Stimulated activated CD4-positive, alpha-beta T cell treated with anti-CD3 and anti-CD28 coated beads, Interleukin-12 subunit alpha, Interleukin-12 subunit beta, amount 100 ng/mL, for 24 hours (primary cell): ENCODE measurements around the gene WRNIP1.
"Not testable (repeated sequence)": the region's sequence is repeated elsewhere in the genome, so short reads cannot be mapped to it uniquely, and the experiment has no call there.

ENCODE experiments used
- DNase-seq, 2 experiments: peaks; one replicate each; pipeline ENCODE4 v3.0.0-alpha.2; 2020; ENCODE audit warnings: low read depth in 2 of 2

WRNIP1 gene

DNA sequence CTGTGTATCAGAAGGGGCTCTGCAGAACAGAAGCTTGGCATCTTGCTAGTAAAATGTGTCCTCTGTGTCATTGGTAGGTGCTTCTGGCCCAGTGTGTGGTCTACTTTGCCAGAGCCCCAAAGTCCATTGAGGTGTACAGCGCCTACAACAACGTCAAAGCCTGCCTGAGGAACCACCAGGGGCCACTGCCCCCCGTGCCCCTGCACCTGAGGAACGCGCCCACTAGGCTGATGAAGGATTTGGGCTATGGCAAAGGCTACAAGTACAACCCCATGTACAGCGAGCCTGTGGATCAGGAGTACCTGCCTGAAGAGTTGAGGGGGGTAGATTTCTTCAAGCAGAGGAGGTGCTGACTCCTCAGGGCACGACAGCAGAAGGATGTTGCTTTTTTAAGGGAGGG lies 19.7 kb downstream of the WRNIP1 start:
- DNase-seq, result no peak

DNA sequence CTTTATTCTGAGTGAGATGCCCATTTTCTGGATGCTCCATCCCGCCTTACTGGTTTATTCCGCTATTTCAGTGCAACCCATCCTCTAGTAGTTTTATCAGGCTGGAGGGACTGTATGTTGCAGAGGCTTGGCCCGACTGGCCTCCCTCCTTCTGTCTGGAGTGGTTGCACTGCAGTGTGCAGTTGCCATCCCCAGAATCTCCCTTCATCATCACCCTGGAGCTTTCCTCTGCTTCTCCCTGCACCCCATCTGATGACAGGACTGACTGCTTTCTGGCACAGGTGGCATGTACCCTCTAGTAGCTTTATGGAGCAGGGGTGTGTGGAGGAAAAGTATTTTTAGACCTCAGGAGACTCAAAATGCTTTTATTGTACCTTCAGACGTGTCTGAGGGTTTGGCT lies 21.1 kb downstream of the WRNIP1 start:
- DNase-seq, result no peak

DNA sequence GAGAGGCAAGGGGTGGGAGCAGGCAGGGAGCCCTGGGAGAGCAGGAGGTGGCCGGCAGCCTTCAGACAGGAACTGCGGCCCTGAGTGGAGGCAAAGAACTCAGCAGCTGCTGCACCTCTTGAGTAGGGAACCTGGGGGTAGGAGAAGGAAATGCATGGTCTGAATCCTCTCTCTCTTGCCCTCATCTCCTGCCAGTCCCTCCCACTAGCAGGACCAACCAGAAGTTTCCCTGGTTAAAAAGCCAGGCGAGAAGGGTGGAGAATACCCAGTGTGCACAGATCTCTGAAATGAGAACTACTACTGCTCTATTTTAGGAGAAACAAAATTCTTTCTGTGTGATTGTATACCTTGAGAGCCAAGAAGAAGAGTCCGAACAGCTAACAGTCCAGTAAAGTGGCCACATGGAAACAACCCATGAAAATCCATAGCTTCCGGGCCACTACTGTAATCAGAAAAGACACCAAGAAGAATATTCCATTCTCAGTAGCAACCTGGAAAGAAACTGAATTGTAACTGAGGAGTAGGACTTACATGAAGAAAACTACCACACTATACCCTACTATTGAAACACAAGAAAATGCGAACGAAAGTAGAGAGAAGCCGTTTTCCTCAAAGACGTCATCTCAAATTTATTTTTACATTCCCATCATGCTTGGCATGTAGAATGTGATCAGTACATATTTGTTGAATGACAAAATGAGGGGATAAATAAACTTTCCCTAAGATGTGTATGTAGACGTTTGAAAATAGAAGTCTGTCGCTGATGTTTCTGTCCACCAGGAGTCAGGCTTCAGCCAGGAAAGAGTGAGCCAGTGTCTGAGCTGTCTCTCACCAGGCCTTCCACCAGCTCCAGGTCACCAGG lies 25.6 kb downstream of the WRNIP1 start:
- DNase-seq, result peak; percentile 31 to 41

GRCh38 chr6:2791450-2791974 lies 26.3 kb downstream of the WRNIP1 start:
- DNase-seq, result no peak

DNA sequence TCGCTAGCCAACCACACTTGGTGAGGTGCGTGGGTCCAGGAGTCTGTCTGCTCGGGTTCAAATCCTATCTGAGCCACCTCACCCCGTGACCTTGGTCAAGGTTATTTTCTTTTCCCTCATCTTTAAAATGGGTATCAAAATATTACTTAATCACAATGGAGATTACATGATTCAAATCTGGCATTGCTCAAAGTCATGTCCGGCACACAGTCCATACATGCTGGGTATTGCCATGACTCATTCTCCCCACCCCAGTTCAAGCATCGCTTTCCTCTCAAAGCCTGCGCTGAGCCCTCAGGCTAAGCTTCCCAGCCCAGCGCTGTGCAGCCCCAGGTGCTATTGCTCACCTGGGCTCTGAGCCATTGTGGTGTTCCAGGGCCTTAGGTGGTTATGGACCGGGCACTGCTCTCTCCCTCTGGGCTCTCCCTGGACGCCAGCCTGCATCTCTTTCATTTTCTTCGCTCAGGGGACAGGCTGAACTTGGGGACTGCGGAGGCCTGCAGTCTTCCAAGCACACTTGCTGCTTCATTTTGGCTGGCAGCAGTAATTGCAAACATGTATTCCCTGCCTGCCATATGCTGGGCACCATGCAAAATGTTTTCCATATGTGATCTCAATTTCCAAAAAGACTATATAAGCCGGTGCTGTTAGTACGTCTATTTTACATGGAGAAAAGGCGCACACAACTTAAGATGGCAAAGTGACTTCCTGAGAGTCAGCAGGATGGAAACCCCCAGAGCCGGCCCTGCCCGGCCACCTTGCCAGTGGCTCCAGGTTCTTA lies 27.3 kb downstream of the WRNIP1 start:
- DNase-seq, result no peak

GRCh38 chr6:2793534-2794151 lies 28.4 kb downstream of the WRNIP1 start:
- no peak for DNase-seq

GRCh38 chr6:2794171-2794730 lies 29.1 kb downstream of the WRNIP1 start:
- no peak for DNase-seq

DNA sequence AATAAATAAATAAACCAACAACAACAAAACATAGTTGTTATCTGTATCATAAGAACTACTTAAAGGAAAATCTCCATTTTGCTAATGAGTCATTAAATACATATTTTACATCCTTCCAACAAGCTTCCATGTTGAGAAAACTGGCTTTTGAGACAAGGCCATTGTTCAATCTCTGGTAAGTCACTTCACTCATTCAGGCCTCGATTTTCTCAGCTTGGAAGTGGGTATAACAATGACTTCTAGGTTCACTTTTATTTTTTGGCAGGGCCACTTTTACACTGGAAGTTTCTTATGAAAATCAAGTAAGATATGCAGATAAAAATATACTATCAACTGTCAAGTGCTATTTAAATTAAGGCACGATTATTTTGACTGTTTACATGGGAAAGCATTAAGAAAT lies 30.0 kb downstream of the WRNIP1 start:
- DNase-seq, result no peak

- no peak for DNase-seq
Observed at GRCh38 chr6:2795956-2796355, 30.8 kb downstream of the WRNIP1 start.

DNA sequence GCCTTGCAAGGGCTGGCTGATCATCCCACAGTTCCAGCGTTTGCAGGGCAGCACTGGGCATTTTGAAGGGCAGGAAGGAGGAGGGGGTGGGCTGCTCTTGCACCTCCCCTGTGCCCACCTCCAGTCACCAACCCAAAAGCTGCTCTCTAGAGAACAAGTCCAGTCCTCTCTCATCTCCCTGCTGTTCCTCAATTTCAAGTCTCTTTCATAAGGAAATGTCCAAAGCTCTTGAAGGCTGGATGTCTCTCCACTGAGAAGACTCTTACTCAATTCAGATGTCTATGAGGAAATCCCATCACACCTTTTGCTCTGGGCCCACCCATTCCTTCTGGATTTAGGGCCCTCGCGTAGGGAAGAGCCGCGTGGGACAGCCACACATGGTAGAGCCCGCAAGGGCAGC lies 31.7 kb downstream of the WRNIP1 start:
- no peak for DNase-seq

DNA sequence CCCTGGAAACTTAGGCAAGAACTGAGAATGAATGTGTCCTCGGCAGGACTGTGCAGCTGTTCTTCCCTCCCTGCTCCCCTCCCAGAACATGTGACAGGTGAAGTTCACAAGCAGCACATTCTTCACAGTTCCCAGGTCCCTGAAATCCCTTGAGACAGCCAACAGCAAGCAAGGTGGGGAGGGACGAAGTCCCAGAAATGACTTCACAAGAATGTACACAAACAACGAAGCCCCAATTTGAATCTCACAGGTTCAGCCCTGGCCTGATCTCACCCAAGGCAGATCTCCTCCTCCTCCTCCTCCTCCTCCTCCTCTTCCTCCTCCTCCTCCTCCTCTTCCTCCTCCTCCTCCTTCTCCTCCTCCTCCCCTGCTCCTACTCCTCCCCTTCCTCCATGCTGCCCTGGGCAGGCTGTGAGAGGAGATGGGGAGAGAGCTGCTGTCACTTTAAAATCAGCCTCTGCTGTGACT lies 32.4 kb downstream of the WRNIP1 start:
- no peak for DNase-seq

- DNase-seq, result no peak
Observed at GRCh38 chr6:2798586-2799134, 33.5 kb downstream of the WRNIP1 start.

- no peak for DNase-seq
Observed at GRCh38 chr6:2799936-2800527, 34.8 kb downstream of the WRNIP1 start.

DNA sequence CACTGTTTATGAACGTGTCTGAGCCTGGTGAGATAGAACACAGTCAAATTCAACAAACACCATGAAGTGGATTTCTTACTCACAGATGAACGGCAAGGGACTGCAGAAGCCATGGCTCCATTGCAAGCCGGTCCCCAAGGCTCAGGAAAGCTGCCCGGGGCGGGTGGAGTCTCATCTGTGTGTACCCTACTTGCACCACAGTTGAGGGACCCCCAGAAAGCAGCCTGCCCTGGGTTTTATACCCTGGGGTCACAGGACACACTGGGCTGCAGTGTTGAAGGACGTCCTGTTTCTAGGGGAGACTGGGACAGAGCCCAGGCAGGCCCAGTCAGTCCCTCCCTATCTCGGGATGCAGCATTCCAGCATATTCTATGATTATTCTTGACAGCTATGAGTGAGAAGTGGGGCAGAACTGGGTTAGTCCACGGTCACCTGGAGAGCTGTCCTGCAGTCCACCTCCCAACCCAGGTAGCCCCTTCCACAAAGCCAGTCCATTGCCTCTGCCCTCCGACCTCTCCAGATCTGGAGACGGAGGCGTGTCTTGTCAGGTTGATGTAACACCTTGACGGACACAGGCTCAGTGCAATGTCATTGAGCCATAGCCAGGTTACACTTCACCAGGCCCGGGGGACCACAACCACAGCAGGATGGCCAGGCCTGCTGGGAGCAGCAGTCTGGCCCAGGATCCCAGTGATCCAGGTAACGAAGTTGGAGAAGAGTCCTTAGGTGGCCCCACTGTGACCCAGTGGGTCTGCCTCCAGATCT lies 35.5 kb downstream of the WRNIP1 start:
- no peak for DNase-seq

GRCh38 chr6:2801687-2802086 lies 36.5 kb downstream of the WRNIP1 start:
- not testable (repeated sequence) for DNase-seq

- DNase-seq, result no peak
Observed at GRCh38 chr6:2802521-2803060, 37.4 kb downstream of the WRNIP1 start.

DNA sequence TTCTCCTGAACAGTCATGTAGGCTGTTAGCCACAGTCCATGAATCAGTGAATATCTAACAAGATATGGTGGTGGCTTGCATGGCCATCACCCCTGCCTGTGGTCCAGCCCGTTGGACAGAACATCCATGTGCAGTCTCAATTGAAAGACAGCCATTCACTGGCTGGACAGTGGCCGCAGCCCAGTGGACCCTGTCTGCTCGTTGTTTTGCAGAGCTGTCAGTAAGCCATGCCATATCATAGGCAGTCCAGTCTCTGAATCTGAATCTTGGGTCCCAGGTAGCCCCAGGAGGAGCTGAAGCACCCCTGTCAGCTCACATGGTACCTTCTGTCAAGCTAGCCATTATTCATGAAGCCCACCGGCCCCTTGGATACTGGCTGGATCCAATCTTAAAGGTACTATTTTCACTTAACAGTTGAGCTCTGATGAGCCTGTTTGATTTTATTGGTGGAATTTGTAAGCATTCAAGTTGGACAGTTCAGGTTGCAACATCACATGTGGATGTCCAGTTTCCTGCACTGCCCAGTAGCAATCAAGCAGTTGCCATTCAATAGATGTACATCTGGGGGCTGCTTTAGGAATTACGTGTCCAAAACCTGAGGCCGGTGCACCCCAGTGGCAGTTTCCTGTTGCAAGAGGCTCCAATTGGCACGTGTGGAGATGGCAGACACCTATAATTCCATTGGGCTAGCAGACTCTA lies 38.7 kb downstream of the WRNIP1 start:
- no peak for DNase-seq

DNA sequence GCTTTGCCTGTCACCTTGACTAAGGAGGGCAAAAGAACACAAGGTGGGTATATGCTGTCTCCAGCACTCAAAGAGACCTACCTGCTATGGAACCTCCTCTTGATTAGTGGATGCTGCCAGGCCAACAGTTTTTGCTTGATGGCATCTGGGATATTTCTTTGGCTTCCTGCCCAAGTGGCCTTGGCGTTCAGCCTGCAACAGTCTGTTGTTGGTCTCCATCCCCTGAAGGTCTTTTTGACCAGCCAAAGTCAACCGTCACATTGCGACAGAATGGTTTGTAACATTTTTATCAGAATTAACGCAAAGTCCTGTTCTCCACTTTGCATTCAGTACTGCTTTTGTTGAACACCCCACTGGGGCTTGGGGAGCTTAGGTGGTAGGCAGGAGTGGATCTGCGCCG lies 39.3 kb downstream of the WRNIP1 start:
- DNase-seq, result no peak

GRCh38 chr6:2805031-2805430 lies 39.8 kb downstream of the WRNIP1 start:
- DNase-seq, result no peak

DNA sequence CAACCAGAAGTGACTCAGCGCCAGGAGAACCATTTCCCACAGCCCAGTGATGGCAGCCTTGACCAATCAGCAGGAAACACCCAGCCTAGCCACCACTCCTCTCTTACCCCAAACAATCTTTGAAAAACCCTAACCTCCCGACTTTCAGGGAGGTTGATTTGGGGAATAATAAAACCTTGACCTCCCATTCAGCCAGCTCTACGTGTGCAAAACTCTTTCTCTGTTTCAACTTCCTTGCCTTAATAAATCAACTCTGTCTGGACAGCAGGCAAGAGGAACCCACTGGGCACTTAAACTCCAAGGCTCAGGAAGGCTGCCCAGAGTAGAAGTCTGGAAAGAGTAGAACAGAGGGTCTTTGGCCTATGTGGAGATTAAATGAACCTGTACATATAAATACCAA lies 41.5 kb downstream of the WRNIP1 start:
- DNase-seq, result no peak
